Stomach (tissue), 4 donors: ENCODE data around the gene SERPINA4.
"Not testable (repeated sequence)": the region's sequence is repeated elsewhere in the genome, so short reads cannot be mapped to it uniquely, and the experiment has no call there.

Experiments
- CTCF ChIP-seq, 7 experiments: fragments of 450-650 bp in 4 of 7; fragments of 200-600 bp in 3 of 7; sonication (generic) in 3 of 7; IDR thresholded peaks; one replicate each; pipeline ENCODE4 v1.5.1; 2016 to 2019; ENCODE audit warnings: antibody characterized with exemption in 7 of 7, control low read depth in 2 of 7, mild to moderate bottlenecking in 1 of 7
- POLR2A ChIP-seq, 4 donors: fragments of 450-650 bp; IDR thresholded peaks; one replicate each; pipeline ENCODE4 v1.6.1; 2016; ENCODE audit warnings: antibody characterized with exemption in 4 of 4, control low read depth in 2 of 4, mild to moderate bottlenecking in 1 of 4, moderate library complexity in 1 of 4

DNA sequence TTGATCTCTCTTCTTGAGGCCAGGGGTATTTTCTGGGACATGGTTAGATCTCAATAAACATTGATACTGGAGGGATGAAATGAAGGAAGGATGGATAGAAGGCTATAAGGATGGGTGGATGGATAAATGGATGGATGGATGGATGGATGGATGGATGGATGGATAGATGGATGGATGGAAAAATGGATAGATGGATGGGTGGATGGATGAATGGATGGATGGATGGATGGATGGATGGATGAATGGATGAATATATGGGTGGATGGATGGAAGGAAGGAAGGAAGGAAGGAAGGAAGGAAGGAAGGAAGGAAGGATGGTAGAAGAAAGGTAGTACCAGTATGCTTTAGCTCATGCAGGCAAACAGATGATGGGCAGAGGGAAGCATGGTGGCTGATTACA, 16.2 kb downstream of the SERPINA4 start:
- not testable (repeated sequence) for TF ChIP-seq POLR2A, CTCF (IDR thresholded peaks at IDR 0.05)
